Endothelial cell of umbilical vein (primary cell): ENCODE data around the gene C12orf50.

Source experiments
- CTCF ChIP-seq, 2 donors: IDR thresholded peaks; 1 replicate in 1 of 2; 2 replicates in 1 of 2; pipeline ENCODE4 v1.5.1; 2011; ENCODE audit warnings: low read length in 2 of 2, mild to moderate bottlenecking in 2 of 2, moderate library complexity in 2 of 2, control low read depth in 1 of 2, inconsistent platforms in 1 of 2, low read depth in 1 of 2; ENCODE audit not compliant: insufficient read depth in 1 of 2; ENCODE audit errors: extremely low read depth in 1 of 2
- EZH2 ChIP-seq: IDR thresholded peaks from 2 replicates; pipeline ENCODE4 v1.6.1; 2012; ENCODE audit warnings: borderline replicate concordance, low read depth, mild to moderate bottlenecking, moderate library complexity, low read length, inconsistent platforms; ENCODE audit not compliant: severe bottlenecking
- FOS ChIP-seq: IDR thresholded peaks from 2 replicates; pipeline ENCODE4 v1.6.1; 2011; ENCODE audit warnings: mild to moderate bottlenecking, low read length, moderate library complexity, borderline replicate concordance; ENCODE audit not compliant: insufficient read depth
- GATA2 ChIP-seq: IDR thresholded peaks from 2 replicates; pipeline ENCODE4 v1.7.0; 2011; ENCODE audit warnings: low read depth, mild to moderate bottlenecking, moderate library complexity, mixed read lengths, low read length; ENCODE audit not compliant: insufficient read length, insufficient read depth
- JUN ChIP-seq: IDR thresholded peaks from 2 replicates; pipeline ENCODE4 v1.6.1; 2011; ENCODE audit warnings: borderline replicate concordance, low read depth; ENCODE audit not compliant: insufficient read length, insufficient read depth
- MAX ChIP-seq: IDR thresholded peaks from 2 replicates; pipeline ENCODE4 v1.6.1; 2011; ENCODE audit not compliant: insufficient read depth, insufficient read length
- MYC ChIP-seq: IDR thresholded peaks from one replicate; pipeline ENCODE4 v1.6.1; 2011; ENCODE audit warnings: mild to moderate bottlenecking, low read depth, low read length
- POLR2A ChIP-seq: IDR thresholded peaks from 2 replicates; pipeline ENCODE4 v1.6.1; 2012; ENCODE audit warnings: low read depth, mild to moderate bottlenecking, control low read depth, low read length
- POLR2AphosphoS5 ChIP-seq: IDR thresholded peaks from 2 replicates; pipeline ENCODE4 v1.6.1; 2012; ENCODE audit warnings: low read depth, mild to moderate bottlenecking, control low read depth, low read length, moderate library complexity; ENCODE audit not compliant: insufficient read depth

- TF ChIP-seq POLR2AphosphoS5 (no peak), CTCF (IDR thresholded peaks at IDR 0.05; ENCODE audit: extremely low read depth in 1 of 2, insufficient read depth in 1 of 2, low read depth in 1 of 2, low read length in 2 of 2) (no peak), JUN (no peak), MAX (no peak), POLR2A (no peak), MYC (no peak), EZH2 (no peak), FOS (no peak), GATA2 (no peak)
These were observed 68.6 kb downstream of the C12orf50 start for GRCh38 chr12:87960566-87960965.
